ENCODE results near the gene R3HDM4. TPM values are rescaled to one million over a fixed set of nuclear protein-coding genes. Genes with fewer than 3 reads are reported as not detected.
"Not testable (repeated sequence)": the region's sequence is repeated elsewhere in the genome, so short reads cannot be mapped to it uniquely, and the experiment has no call there.

Gene R3HDM4
- polyA plus RNA-seq, 4 donors, result 35.6 to 62.3 (median 53.4) TPM

DNA sequence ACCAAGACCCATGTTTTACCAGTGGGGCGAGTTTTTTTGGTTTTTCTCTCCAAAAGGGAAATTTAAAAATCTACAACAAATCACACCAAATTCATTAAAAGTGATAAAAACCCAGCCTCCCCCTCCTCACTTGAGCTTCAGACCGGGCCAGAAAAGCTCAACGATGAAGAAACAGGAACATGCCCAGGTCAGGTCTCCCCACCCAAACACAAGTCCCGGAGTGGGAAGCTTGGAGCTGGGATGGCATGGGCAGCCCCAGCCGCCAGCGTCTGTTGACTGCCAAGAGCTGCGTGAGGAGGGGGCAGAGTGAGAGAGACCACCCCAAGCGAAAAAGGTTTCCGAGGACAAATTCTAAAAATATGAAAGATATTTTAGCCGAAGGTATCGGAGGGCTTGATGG, 16.0 kb downstream of the R3HDM4 start:
- DNase-seq (ENCODE audit: low read depth in 4 of 4, low spot score in 2 of 4), result no peak

DNA sequence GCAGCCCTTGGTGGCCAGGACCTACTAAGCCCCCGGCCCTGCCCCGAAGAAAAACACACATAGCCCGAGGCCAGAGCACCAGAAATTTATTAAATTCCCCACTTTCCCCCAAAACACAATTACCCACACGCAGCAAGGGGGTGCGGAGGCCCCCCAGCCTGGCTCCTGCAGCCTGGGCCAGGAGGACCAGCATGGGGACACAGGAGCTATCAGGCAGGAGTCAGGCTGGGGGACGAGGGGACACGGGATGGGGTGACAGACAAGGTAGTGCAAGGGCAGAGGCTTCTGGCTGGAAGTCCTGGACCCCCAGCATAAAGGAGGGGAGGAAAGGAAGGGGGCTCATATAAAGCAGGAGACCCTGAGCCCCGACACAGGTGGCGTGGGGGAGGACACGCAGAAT, 16.6 kb downstream of the R3HDM4 start:
- DNase-seq (ENCODE audit: low read depth in 4 of 4, low spot score in 2 of 4), result no peak

DNA sequence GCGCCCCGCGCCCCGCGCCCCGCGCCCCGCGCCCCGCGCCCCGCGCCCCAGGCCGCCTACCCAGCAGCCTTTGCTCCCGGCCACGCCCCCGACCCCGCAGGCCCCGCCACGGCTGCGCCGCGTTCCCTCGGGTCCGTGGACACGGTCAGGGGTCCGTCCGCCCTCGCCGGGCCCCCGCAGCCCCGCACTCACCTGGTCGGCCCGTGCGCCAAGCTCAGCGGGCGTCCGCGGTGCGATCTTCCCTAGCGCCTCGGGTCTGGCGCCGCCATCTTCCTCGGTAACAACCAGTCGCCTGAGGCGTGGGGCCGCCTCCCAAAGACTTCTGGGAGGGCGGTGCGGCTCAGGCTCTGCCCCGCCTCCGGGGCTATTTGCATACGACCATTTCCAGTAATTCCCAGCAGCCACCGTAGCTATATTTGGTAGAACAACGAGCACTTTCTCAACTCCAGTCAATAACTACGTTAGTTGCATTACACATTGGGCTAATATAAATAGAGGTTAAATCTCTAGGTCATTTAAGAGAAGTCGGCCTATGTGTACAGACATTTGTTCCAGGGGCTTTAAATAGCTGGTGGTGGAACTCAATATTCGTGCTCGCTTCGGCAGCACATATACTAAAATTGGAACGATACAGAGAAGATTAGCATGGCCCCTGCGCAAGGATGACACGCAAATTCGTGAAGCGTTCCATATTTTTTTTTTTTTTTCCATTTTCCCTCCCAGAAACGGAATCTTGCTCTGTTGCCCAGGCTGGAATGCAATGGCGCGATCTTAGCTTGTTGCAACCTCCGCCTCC, 19.9 kb downstream of the R3HDM4 start, which contains the start of the genes MED16 and RNU6-9:
Gene MED16 (minus strand): TSS at position 294 of the 796 bp plus-strand sequence. CDS start 2,056 bp downstream, outside the sequence.
Gene RNU6-9 (plus strand): TSS at position 591 of the 796 bp plus-strand sequence.
- DNase-seq (ENCODE audit: low read depth in 4 of 4, low spot score in 2 of 4), result peak; percentile 87 to 97 (median 93)

DNA sequence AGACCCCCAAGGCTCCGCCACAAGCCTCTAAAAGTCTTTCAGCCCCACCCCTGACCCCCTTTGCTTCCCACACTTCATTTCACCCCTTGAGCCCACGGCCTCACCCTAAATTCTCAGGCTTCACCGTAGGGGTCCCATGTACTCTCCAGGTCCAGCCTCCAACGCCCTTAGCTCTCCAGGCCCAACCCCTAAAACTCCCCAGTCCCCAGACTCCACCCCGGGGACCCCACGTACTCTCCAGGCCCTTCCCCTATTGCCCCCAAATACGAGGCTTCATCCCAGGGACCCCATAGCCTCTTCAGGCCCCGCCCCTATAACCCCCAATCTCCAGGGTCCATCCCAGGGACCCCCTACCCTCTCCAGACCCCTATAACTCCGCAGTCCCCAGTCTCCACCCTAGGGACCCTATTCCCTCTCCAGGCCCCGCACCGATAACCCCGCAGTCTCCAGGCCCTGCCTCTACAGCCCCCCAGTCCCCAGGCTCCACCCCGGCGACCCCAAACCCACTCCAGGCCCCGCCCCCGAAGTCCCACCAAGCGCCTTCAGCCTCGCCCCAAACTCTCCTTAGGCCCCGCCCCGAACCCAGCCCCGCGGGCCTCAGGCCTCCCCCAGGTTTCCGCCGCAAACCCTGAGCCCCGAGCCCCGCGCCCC, 20.7 kb downstream of the R3HDM4 start:
- no peak for DNase-seq (ENCODE audit: low read depth in 4 of 4, low spot score in 2 of 4)

DNA sequence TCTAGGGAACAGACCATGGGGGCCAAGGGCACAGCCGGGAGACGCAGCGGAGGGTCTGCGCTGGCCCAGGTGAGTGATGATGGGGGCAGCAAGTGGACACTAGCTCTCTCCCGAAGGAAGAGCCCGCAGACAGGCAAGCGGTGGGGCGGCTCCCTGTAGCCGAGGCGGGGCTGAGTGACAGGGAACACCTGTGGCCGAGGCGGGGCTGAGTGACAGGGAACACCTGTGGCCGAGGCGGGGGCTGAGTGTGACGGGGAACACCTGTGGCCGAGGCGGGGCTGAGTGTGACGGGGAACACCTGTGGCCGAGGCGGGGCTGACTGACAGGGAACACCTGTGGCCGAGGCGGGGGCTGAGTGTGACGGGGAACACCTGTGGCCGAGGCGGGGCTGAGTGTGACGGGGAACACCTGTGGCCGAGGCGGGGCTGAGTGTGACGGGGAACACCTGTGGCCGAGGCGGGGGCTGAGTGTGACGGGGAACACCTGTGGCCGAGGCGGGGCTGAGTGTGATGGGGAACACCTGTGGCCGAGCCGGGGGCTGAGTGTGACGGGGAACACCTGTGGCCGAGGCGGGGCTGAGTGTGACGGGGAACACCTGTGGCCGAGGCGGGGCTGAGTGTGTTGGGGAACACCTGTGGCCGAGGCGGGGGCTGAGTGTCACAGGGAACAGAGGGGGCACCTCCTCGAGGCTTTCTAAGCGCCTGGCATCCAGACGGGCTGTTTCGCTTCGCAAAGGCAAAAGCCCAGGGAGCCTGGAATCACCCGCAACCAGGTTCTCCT, 21.4 kb downstream of the R3HDM4 start:
- not testable (repeated sequence) for DNase-seq (ENCODE audit: low read depth in 4 of 4, low spot score in 2 of 4)

DNA sequence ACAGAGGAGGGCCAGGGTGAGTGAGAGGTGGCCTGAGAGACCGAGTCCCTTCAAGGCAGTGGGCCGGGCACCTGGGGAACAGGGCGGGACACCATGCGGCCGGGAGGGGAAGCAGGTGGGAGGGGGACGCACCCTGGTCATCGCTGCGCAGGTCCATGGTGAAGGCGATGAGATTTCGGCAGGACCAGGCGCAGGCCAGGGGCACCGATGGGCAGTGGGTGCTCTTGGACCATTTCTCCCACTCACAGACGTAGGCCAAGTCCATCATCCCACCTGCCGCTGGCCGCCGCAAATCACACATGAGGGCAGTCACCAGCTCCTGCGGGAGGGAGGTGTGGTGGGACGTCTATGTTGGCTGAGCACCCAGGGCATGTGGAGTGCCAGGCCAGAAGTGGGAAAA, 22.2 kb downstream of the R3HDM4 start:
- no peak for DNase-seq (ENCODE audit: low read depth in 4 of 4, low spot score in 2 of 4)

DNA sequence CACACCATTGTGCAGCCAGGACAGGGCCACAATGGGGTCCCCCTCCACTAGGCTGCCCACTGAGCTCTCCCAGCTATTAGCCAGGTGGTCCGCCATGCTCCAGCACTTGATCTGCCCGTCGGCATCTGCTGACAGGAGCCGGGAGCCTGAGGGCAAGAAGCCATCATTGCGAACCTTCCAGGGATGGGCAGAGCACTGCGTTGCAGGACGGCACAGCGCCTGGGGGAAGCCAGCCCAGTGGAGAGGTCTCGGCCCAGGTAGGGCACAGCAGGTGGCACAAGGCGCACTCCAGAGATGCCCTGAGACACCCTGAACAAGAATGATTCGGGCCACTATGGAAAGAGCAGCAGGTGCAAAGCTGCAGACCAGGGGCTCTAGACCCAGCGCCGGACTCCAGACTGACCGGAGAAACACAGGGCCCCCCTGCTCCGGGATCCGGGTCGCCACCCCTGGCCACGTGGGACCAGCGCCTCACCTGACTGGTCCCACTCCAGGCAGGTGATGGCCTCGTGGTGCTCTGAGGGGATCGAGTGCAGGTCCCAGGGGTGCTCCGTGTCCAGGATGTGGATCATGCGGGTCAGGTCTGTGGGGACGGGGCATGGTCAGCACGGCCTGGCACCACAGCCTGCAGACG, 23.2 kb downstream of the R3HDM4 start:
- no peak for DNase-seq (ENCODE audit: low read depth in 4 of 4, low spot score in 2 of 4)

DNA sequence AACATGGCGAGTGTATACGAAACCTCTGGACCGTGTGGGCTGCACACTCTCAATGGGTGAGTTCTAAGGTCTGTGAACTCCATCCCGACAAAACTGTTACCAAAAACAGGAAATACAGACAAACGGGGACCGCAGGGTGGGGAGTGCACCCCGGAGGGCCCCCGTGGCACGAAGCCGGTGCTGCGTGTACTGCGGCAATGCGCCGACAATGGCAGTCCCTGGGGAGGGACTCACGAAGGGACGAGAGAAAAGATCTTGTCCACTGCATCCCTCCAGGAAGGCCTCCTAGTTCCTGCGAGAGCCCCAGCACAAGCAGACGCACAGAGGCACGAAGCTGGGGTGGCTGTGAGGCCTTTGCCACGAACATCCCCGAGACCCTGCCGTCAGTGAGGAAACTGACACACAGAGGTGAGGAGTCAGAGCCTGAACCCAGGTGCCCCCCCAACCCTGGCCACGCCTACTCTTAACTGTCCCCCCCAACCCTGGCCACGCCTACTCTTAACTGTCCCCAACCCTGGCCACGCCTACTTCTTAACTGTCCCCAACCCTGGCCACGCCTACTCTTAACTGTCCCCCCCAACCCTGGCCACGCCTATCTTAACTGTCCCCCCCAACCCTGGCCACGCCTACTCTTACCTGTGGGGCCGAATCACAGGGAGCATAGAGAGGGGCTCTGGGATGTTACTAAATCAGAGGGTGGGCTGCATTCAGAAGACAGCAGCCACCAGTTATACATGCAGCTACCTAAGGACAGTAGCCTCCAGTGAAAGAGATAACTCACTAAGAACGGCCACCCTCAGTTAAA, 24.2 kb downstream of the R3HDM4 start:
- no peak for DNase-seq (ENCODE audit: low read depth in 4 of 4, low spot score in 2 of 4)

DNA sequence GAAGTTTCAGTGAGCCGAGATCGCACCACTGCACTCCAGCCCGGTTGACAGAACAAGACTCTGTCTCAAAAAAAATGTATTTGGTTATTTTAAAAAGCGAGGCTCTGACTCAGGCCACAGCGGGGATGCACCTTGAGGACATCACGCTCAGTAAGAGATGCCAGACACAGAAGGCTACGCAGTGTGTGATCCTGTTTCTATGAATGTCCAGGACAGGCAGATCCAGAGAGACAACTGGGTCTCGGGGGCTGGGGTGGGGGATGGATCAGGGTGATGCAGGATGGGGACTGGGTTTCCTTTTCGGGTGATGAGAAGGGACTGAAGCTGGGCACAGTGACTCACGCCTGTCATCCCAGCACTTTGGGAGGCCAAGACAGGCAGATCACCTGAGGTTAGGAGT, 25.4 kb downstream of the R3HDM4 start:
- no peak for DNase-seq (ENCODE audit: low read depth in 4 of 4, low spot score in 2 of 4)

DNA sequence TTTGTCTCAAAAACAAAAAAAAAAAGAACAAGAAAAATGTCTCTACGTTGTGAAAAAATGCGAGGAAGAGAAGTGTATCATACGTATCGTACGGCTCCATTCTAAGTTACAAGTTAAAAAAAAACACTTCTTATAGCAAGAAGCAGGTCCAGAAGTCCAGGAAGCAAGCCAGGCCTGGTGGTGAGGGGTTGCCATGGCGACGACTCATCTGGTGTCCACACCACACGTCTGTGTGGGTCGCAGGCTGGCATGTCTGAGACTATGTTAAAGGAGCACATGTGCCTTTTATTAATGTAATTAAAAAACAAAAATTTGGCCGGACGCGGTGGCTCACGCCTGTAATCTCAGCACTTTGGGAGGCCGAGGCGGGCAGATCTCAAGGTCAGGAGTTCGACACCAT, 25.9 kb downstream of the R3HDM4 start:
- no peak for DNase-seq (ENCODE audit: low read depth in 4 of 4, low spot score in 2 of 4)

DNA sequence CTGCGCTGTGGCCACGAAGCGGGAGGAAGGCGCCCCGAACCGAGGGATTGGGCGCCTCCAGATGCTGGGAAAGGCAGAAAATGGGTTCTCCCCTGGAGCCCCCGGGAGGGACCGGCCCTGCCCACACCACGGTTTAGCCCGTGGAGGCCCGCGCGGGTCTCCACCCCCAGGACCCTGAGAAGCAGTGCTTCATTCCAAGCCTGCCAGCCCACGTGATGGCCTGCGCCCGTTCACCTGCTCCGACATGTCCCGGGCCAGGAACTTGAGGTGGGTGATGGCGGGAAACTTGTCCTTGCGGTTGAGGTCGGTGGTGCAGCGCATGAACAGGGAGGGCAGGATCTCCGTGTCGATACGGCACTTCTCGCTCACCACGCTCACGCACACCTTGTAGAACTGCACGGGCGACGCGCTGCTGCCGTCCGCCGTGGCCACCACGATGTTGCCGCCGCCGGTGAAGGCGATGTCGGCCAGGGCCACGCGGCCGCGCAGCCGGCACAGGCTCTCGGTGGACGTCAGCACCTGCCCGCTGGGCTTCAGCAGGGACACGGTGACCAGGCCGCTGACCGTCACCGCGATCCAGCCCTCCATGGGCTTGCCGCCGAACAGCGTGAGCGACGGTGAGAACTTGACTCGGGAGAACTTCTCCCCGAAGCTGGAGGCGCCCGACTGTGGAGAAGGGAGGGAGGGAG, 27.3 kb downstream of the R3HDM4 start:
- DNase-seq (ENCODE audit: low read depth in 4 of 4, low spot score in 2 of 4), result no peak

DNA sequence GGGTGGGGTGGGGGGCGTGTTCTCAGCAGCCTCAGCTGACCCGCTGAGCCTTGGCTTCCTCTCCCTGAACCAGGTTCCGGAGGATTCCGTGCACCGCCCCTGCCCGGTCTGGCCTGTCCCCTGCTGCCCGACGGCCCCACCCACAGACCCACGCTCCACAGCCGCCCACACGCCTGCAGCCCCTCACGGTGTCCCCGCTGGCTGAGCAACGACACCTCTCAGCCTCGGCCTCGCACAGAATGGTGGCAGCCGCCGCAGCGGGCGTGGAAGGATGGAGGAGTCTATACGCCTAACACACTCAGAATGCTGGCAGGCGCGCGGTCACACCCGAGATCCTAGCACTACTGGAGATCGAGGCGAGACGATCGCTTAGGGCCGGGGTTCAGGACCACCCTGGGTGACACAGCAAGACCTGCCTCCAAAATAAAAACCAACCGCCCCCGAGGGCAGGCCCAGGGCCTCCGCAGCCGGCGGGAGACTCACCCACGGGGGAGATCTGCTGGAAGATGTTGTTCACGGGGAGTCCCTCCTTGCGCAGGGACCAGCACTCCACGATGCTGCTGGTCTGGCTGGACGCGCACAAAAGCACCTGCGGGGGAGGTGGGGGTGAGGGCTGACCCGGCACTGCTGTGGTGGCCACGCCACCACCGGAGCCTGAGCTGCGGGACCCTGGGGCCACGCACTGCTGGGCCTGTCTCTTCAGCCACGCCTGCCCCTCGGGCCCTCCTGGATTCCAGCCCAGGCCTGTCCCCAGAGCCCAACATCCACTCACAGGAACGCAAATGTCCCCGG, 28.4 kb downstream of the R3HDM4 start:
- DNase-seq (ENCODE audit: low read depth in 4 of 4, low spot score in 2 of 4), result no peak

DNA sequence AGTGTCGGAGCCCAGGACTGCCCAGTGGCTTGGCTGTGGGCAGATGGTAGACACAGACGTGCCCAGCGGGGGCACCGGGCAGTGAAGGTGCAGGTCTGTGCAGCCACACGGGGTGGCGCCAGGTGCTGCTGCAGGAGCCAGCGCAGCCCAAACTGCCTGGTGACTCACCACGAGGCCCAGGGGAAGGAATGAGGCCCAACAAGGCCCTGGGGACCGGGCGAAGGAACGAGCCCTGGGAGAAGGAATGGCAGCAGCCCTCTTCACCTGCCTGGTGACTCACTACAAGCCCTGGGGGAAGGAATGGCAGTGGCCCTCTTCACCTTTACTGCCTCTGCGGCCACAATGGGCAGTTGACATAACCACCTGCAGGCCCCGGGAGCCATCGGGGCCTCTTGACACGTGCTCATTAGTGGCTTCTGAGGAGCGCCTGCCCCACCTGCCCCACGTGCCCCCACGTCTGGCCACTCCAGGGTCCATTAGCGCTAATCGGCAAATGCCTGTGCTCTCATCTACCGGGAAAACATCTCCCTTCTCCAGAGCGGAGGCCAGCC, 29.3 kb downstream of the R3HDM4 start:
- DNase-seq (ENCODE audit: low read depth in 4 of 4, low spot score in 2 of 4), result no peak

DNA sequence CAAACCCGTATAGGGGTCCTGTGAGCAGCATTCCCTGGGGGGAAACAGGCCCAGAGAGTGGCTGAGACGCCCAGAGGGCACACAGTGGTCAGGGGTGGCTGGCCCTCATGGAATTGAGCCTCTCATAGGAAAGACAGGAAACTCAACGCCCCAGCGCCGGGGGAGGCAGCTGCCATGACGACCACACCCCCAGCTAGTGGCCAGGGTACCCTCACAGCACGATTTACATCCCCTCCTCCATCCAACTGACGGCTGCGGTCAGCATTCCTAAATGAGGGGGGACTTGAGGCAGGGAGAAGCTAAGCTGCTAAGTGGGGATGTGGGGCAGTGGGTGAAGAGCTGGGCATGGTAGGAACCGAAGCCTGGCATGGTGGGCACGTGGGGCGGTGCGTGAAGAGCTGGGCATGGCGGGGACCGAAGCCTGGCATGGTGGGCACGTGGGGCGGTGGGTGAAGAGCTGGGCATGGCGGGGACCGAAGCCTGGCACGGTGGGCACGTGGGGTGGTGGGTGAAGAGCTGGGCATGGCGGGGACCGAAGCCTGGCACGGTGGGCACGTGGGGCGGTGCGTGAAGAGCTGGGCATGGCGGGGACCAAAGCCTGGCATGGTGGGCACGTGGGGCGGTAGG, 30.0 kb downstream of the R3HDM4 start:
- DNase-seq (ENCODE audit: low read depth in 4 of 4, low spot score in 2 of 4), result no peak

DNA sequence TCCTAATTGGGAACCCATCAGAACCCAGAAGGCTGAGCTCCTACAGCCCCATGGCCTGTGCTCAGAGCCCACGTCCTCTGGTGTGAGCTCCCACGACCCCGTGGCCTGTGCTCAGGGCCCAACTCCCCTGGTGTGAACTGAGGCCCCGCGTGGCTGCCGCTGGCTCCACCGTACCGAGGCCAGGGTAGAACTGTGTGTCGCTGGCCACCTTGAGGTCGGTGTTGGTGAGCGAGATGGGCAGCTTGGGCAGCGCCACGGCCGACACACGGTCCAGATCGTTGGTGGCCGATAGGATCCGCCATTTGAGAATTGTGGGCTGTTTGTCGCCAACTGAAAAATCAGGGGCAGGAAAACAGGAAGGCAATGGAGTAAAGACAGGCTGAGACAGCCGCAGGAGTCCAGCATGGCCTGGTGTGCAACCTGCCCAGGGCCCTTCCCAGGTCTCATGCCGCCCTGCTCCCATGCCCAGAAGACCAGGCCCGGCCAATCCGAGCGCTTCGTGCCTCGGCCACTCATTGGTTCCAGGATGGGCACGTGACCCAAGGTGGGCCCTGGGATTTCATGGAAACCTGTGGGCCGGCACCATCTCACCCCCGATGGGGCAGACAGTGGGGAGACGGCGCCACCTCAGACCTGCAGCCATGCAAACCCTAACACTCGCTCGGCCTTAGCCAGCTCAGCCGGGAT, 31.5 kb downstream of the R3HDM4 start:
- DNase-seq (ENCODE audit: low read depth in 4 of 4, low spot score in 2 of 4), result no peak

DNA sequence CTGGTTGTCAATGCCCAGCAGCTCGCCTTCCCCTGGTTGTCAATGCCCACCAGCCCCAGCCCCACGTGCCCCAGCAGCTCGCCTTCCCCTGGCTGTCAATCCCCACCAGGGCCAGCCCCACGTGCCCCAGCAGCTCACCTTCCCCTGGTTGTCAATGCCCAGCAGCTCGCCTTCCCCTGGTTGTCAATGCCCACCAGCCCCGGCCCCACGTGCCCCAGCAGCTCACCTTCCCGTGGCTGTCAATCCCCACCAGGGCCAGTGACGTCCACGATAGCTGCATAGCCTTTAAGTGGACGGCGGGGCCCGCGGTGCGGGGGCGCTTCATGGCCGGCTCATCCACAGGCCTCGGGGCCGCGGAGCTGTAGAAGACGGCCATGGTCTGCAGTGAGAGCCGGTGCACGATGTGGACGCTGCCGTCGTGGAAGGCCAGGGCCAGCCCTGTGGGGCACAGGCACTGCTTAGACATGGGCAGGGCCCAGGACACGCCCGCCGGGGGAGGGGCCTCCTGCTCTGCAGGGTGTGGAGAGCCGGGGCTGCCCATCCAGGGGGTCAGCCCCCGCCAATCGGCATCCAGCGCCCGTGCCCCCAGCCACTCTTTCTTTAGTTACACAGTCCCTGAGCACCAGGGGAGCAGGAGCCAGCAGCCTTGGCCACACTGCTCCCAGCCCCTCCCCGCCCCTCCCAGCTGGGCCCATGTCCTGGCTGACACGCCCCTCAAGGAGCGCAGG, 33.1 kb downstream of the R3HDM4 start:
- no peak for DNase-seq (ENCODE audit: low read depth in 4 of 4, low spot score in 2 of 4)
